Measurements from ENCODE around the gene ITSN1.

The ITSN1 gene

DNA sequence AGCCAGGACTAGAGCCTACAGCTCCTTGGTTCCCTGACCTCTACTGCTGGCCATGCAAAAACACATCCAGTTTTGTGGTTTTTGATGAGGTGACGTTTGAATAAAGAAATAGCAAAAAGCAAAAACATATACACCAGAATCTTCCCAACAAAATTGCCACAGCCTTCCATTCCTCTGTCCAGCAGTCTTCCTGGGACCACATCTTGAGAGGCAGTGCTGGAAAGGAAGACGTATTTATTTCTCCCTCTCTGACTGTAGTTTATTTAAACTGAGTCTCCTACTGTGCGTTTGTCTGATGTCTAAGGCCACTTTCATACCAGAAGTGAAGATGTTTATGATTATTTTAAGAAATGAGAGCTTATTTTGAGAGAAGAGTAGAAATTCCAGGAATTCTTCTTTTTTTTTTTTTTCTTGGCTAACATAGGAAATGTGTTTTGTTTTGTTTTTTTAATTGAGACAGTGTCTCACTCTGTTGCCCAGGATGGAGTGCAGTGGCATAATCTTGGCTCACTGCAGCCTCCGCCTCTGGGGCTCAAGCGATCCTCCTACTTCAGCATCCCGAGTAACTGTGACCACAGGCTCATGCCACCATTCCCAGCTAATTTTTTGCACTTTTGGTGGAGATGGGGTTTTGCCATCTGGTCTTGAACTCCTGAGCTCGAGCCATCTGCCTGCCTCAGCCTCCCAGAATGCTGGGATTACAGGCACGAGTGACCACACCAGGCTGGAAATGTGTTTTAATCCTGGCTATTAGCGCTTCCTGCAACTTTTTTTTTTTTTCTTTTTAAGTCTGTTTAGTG is 118.5 kb downstream of the ITSN1 start:
- no peak for TF ChIP-seq TAF1 (IDR thresholded peaks at IDR 0.05; ENCODE audit: low read depth)
- no peak for TF ChIP-seq EP300 (IDR thresholded peaks at IDR 0.05; ENCODE audit: borderline replicate concordance)
- 0 out of 2 replicates have a peak, but pooled peaks have one; percentile 12 for TF ChIP-seq REST (IDR thresholded peaks at IDR 0.05; ENCODE audit: low read depth)
- TF ChIP-seq, protein P1, sequence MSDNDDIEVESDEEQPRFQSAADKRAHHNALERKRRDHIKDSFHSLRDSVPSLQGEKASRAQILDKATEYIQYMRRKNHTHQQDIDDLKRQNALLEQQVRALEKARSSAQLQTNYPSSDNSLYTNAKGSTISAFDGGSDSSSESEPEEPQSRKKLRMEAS (IDR thresholded peaks at IDR 0.05): no peak
- no peak for TF ChIP-seq CREB1 (IDR thresholded peaks at IDR 0.05; ENCODE audit: low read depth)
- no peak for TF ChIP-seq EGR1 (IDR thresholded peaks at IDR 0.05)

DNA sequence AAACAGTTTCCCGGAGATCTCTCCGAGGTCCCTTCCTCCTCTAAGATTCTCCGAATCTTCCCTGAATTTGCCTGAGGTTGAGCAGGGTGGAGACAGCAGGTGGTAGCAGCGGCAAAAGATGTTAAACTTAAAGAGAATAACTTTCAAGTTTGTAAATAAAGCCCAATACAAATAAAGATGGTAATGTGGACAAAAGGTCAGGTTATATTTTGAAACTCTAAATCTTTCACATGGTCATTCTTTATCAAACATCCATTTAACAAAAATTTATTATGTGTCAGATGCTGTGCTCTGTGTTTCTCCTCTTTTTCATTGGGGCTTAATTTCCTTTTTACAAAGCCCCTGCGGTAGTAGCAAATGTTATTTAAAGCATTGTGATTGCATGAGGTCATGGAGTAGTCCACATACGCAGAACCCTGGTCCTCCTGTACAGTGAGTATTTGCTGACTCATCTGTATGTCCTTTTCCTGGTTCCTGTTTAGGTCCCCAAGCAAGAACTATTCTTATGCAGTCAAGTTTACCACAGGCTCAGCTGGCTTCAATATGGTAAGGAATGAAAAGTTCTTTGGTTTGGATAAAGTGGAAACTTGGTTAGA is 119.2 kb downstream of the ITSN1 start:
- TF ChIP-seq, protein P1 (IDR thresholded peaks at IDR 0.05): no peak
- TF ChIP-seq EGR1 (IDR thresholded peaks at IDR 0.05): no peak
- TF ChIP-seq EP300 (IDR thresholded peaks at IDR 0.05; ENCODE audit: borderline replicate concordance): no peak
- no peak for TF ChIP-seq ZBTB7A (IDR thresholded peaks at IDR 0.05; ENCODE audit: low read depth)
- no peak for TF ChIP-seq YY1 (IDR thresholded peaks at IDR 0.05; ENCODE audit: low read depth)
- TF ChIP-seq FOXM1 (IDR thresholded peaks at IDR 0.05; ENCODE audit: borderline replicate concordance, low read depth): no peak
- TF ChIP-seq, protein P2, sequence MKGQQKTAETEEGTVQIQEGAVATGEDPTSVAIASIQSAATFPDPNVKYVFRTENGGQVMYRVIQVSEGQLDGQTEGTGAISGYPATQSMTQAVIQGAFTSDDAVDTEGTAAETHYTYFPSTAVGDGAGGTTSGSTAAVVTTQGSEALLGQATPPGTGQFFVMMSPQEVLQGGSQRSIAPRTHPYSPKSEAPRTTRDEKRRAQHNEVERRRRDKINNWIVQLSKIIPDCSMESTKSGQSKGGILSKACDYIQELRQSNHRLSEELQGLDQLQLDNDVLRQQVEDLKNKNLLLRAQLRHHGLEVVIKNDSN (IDR thresholded peaks at IDR 0.05): no peak
- TF ChIP-seq CREB1 (IDR thresholded peaks at IDR 0.05; ENCODE audit: low read depth): no peak
- TF ChIP-seq RAD21 (IDR thresholded peaks at IDR 0.05; ENCODE audit: low read depth): peak; percentile 1; the same call in 1 of the 2 replicates
- TF ChIP-seq CEBPB (IDR thresholded peaks at IDR 0.05): no peak
- no peak for TF ChIP-seq REST (IDR thresholded peaks at IDR 0.05; ENCODE audit: low read depth)
- TF ChIP-seq NFIC (IDR thresholded peaks at IDR 0.05): no peak
- peak; percentile 30; the same call in 1 of the 2 replicates for TF ChIP-seq TEAD4 (IDR thresholded peaks at IDR 0.05)
- TF ChIP-seq TCF12 (IDR thresholded peaks at IDR 0.05; ENCODE audit: low read depth): no peak
- TF ChIP-seq TAF1 (IDR thresholded peaks at IDR 0.05; ENCODE audit: low read depth): no peak

- TF ChIP-seq CEBPB (IDR thresholded peaks at IDR 0.05) (no peak), NFIC (IDR thresholded peaks at IDR 0.05) (no peak), REST (IDR thresholded peaks at IDR 0.05; ENCODE audit: low read depth) (no peak), FOXM1 (IDR thresholded peaks at IDR 0.05; ENCODE audit: borderline replicate concordance, low read depth) (no peak), TCF12 (IDR thresholded peaks at IDR 0.05; ENCODE audit: low read depth) (no peak), EGR1 (IDR thresholded peaks at IDR 0.05) (no peak), CREB1 (IDR thresholded peaks at IDR 0.05; ENCODE audit: low read depth) (no peak), RAD21 (IDR thresholded peaks at IDR 0.05; ENCODE audit: low read depth) (no peak), ZBTB7A (IDR thresholded peaks at IDR 0.05; ENCODE audit: low read depth) (no peak), EP300 (IDR thresholded peaks at IDR 0.05; ENCODE audit: borderline replicate concordance) (no peak), TAF1 (IDR thresholded peaks at IDR 0.05; ENCODE audit: low read depth) (no peak), YY1 (IDR thresholded peaks at IDR 0.05; ENCODE audit: low read depth) (no peak), TEAD4 (IDR thresholded peaks at IDR 0.05) (no peak)
- TF ChIP-seq, protein P2 (IDR thresholded peaks at IDR 0.05): no peak
- TF ChIP-seq, protein P1 (IDR thresholded peaks at IDR 0.05): no peak
Measured at GRCh38 chr21:33762803-33763581, 120.7 kb downstream of the ITSN1 start.

Data from Ishikawa (cell line).